MG63 (cell line): Measurements from ENCODE around the gene RNF157. TPM values are rescaled to one million over a fixed set of nuclear protein-coding genes. Genes with fewer than 3 reads are reported as not detected.
"Not testable (repeated sequence)": the region's sequence is repeated elsewhere in the genome, so short reads cannot be mapped to it uniquely, and the experiment has no call there.

ENCODE experiments used
- DNase-seq: peaks from one replicate; pipeline ENCODE4 v3.0.0-alpha.2; 2020
- H3K27me3 ChIP-seq: fragments of 250-450 bp; sonication (Bioruptor Pico); 2 replicates; pipeline ENCODE4 v1.5.1; 2020; ENCODE audit warnings: mild to moderate bottlenecking, moderate library complexity
- H3K36me3 ChIP-seq: fragments of 250-450 bp; sonication (Bioruptor Pico); 2 replicates; pipeline ENCODE4 v1.5.1; 2020; ENCODE audit warnings: mild to moderate bottlenecking, moderate library complexity
- H3K4me3 ChIP-seq: fragments of 250-450 bp; sonication (Bioruptor Pico); 2 replicates; pipeline ENCODE4 v1.5.1; 2020; ENCODE audit warnings: mild to moderate bottlenecking, moderate library complexity
- H3K9me3 ChIP-seq: fragments of 250-450 bp; sonication (Bioruptor Pico); 2 replicates; pipeline ENCODE4 v1.5.1; 2020; ENCODE audit warnings: mild to moderate bottlenecking, moderate library complexity
- total RNA-seq: library from RNA; depleted of rRNA; stranded (reverse); fragments of >200 nt; shearing (Covaris generic); gene quantifications from 2 replicates; pipeline ENCODE4 v1.2.3, GENCODE V29; 2014; ENCODE audit warnings: low replicate concordance

The RNF157 gene
- total RNA-seq, 1 experiment from 2014 or later = 0.40 TPM

GRCh38 chr17:76263896-76264295 is 23.6 kb upstream of the RNF157 start:
- Histone ChIP-seq H3K36me3 (peaks cover 5% of the 10 kb centered on the region; the same call in 1 of the 2 replicates), H3K9me3 (no peaks in the 10 kb centered on the region), H3K4me3 (no peak overlapping the region), H3K27me3 (no peaks in the 10 kb centered on the region)
- no peak for DNase-seq

- H3K27me3 ChIP-seq = no peaks in the 10 kb centered on the region
- H3K4me3 ChIP-seq = no peak overlapping the region
- peaks cover 2% of the 10 kb centered on the region; the same call in 1 of the 2 replicates for H3K36me3 ChIP-seq
- DNase-seq = no peak
- H3K9me3 ChIP-seq = no peaks in the 10 kb centered on the region
Measured at GRCh38 chr17:76262732-76263344, 22.5 kb upstream of the RNF157 start.

DNA sequence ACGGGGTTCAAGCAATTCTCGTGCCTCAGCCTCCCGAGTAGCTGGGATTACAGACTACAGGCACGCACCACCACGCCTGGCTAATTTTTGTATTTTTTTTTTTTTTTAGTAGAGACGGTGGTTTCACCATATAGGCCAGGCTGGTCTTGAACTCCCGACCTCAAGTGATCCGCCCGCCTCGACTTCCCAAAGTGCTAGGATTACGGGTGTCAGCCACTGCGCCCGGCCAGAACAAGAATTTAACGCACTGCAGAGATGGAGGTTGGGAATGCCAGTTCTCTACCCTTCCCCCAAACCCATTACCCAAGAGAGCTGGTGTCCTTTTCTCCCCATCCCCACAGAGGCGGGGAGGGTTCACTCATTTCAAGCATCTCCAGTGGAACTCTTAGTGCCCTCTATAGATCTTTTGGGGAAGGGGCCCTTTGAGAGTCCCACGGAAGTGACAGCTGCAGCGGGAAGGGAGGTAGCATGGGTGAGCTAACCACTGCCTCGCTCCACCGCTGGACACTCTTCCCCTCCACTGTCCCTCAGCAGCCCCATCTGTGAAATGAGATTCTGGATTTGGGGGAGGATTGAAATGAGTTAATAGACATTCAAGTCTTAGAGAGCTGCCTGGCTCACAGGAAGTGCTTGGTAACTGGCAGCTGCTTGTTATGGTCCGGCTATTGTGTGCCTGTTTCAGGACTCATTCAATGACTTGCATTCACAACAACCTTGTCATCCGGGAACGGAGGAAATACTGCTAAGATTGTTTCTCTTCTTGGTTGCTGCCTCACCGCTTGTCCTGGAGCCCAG is 21.3 kb upstream of the RNF157 start:
- Histone ChIP-seq H3K9me3 (no peaks in the 10 kb centered on the region), H3K4me3 (no peak overlapping the region), H3K27me3 (no peaks in the 10 kb centered on the region), H3K36me3 (no peaks in the 10 kb centered on the region)
- DNase-seq = no peak

GRCh38 chr17:76260669-76261068 is 20.4 kb upstream of the RNF157 start:
- DNase-seq = no peak
- no peaks in the 10 kb centered on the region for H3K27me3 ChIP-seq
- no peaks in the 10 kb centered on the region for H3K9me3 ChIP-seq
- no peak overlapping the region for H3K4me3 ChIP-seq
- no peaks in the 10 kb centered on the region for H3K36me3 ChIP-seq

GRCh38 chr17:76260220-76260619 is 19.9 kb upstream of the RNF157 start:
- no peaks in the 10 kb centered on the region for H3K27me3 ChIP-seq
- no peak overlapping the region for H3K4me3 ChIP-seq
- no peak for DNase-seq
- H3K9me3 ChIP-seq = no peaks in the 10 kb centered on the region
- no peaks in the 10 kb centered on the region for H3K36me3 ChIP-seq

- not testable (repeated sequence) for H3K36me3 ChIP-seq, DNase-seq, H3K9me3 ChIP-seq
Measured at GRCh38 chr17:76256430-76257050, 16.2 kb upstream of the RNF157 start.

GRCh38 chr17:76255801-76256429 is 15.6 kb upstream of the RNF157 start:
- DNase-seq = no peak
- Histone ChIP-seq H3K9me3 (no peaks in the 10 kb centered on the region; the same call in 1 of the 2 replicates), H3K27me3 (no peaks in the 10 kb centered on the region), H3K36me3 (no peaks in the 10 kb centered on the region), H3K4me3 (no peak overlapping the region)

More at GRCh38 chr17:76256430-76257050, 16.2 kb upstream of the RNF157 start:
- not testable (repeated sequence) for H3K4me3 ChIP-seq, H3K27me3 ChIP-seq

- no peaks in the 10 kb centered on the region; the same call in 1 of the 2 replicates for H3K9me3 ChIP-seq
- H3K36me3 ChIP-seq = no peaks in the 10 kb centered on the region
Measured at GRCh38 chr17:76254275-76254674, 14.0 kb upstream of the RNF157 start.

GRCh38 chr17:76253841-76254240 is 13.5 kb upstream of the RNF157 start:
- Histone ChIP-seq H3K4me3 (no peak overlapping the region), H3K36me3 (no peaks in the 10 kb centered on the region), H3K27me3 (no peaks in the 10 kb centered on the region), H3K9me3 (no peaks in the 10 kb centered on the region; the same call in 1 of the 2 replicates)
- no peak for DNase-seq

More at GRCh38 chr17:76254275-76254674, 14.0 kb upstream of the RNF157 start:
- DNase-seq = no peak
- Histone ChIP-seq H3K4me3 (no peak overlapping the region), H3K27me3 (no peaks in the 10 kb centered on the region)

DNA sequence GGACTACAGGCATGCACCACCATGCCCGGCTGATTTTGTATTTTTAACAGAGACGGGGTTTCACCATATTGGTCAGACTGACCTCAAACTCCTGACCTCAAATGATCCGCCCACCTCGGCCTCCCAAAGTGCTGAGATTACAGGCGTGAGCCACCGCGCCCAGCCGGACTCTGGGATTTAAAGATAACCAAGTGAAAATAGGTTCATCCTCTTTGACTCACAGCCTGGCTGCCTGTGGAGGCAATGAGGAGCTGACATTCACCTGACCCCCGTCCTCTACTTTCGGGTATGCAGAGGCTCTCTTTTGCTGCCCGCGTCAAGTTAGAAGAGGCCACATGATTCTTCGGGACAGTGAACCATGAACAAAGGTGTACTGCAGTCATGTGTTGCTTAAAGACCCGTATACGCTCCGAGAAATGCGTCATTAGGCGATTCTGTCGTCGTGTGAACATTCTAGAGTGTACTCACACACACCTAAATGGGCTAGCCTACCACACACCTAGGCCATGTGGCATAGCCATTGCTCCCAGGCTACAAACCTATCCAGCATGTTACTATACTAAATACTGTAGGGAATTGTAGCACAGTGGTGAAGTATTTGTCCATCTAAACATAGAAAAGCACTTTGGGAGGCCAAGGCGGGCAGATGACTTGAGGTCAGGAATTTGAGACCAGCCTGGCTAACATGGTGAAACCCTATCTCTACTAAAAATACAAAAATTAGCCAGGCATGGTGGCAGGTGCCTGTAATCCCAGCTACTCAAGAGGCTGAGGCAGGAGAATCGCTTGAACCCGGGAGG is 12.9 kb upstream of the RNF157 start:
- not testable (repeated sequence) for DNase-seq, H3K27me3 ChIP-seq, H3K36me3 ChIP-seq, H3K4me3 ChIP-seq, H3K9me3 ChIP-seq

- peak; percentile 88 for DNase-seq
- Histone ChIP-seq H3K9me3 (no peaks in the 10 kb centered on the region; the same call in 1 of the 2 replicates), H3K36me3 (no peaks in the 10 kb centered on the region), H3K27me3 (no peaks in the 10 kb centered on the region), H3K4me3 (no peak overlapping the region)
Measured at GRCh38 chr17:76252040-76252954, 12.0 kb upstream of the RNF157 start.

- no peak overlapping the region for H3K4me3 ChIP-seq
- H3K9me3 ChIP-seq = no peaks in the 10 kb centered on the region; the same call in 1 of the 2 replicates
- no peak for DNase-seq
- no peaks in the 10 kb centered on the region for H3K36me3 ChIP-seq
- H3K27me3 ChIP-seq = no peaks in the 10 kb centered on the region
Measured at GRCh38 chr17:76251478-76252039, 11.3 kb upstream of the RNF157 start.

GRCh38 chr17:76250141-76250540 is 9.8 kb upstream of the RNF157 start:
- Histone ChIP-seq H3K36me3 (no peaks in the 10 kb centered on the region), H3K9me3 (no peaks in the 10 kb centered on the region; the same call in 1 of the 2 replicates), H3K4me3 (no peak overlapping the region), H3K27me3 (no peaks in the 10 kb centered on the region)
- DNase-seq = no peak

- peaks cover 7% of the 10 kb centered on the region for H3K27me3 ChIP-seq
- no peaks in the 10 kb centered on the region for H3K9me3 ChIP-seq
- no peaks in the 10 kb centered on the region for H3K36me3 ChIP-seq
- DNase-seq = no peak
- H3K4me3 ChIP-seq = no peak overlapping the region
Measured at GRCh38 chr17:76248013-76248782, 7.9 kb upstream of the RNF157 start.
